ENCODE results near the gene MAD1L1. TPM values are rescaled to one million over a fixed set of nuclear protein-coding genes. Genes with fewer than 3 reads are reported as not detected.

MAD1L1 gene
- total and polyA plus RNA-seq, 2 of the 13 experiments (the other 11 are each of a cell fraction or from before 2014, with no cell fraction given) = 17.4 to 64.7 TPM

- TF ChIP-seq ASH2L (IDR thresholded peaks at IDR 0.05; ENCODE audit: insufficient read length, low read depth, low read length) (no peak), KLF9 (CRISPR knock-in tag; IDR thresholded peaks at IDR 0.05; ENCODE audit: low read depth) (no peak)
Measured at GRCh38 chr7:1866601-1867000, 366.1 kb downstream of the MAD1L1 start (continued).

GRCh38 chr7:1865571-1866255 lies 367.0 kb downstream of the MAD1L1 start:
- WGBS (ENCODE audit: low lambda C conversion rate) = 97% methylated on average over 15 of the region's 19 CpGs
- H3K27ac ChIP-seq (ENCODE audit: extremely low read length, insufficient read depth, low read length) = no peak overlapping the region
- in situ Hi-C loops (cut with HindIII; ENCODE audit: extremely low pct_ligation_motif_present, low pct_unique_long_range_greater_than_20kb) = no loop called here
- DNase-seq (ENCODE audit: low spot score) (no peak), ATAC-seq (no peak), FAIRE-seq (no peak)
- intact Hi-C loops (cut with micrococcal nuclease; ENCODE audit: unreplicated experiment) = no loop called here
- no peaks in the 10 kb centered on the region for H3K36me3 ChIP-seq (replicated peaks in 1 of 2; ENCODE audit: control insufficient read depth in 1 of 2, insufficient read depth in 2 of 2, low read length in 2 of 2)
- ChIA-PET POLR2A (no interaction called here), CTCF (ENCODE audit: low intra/inter-chr PET ratio, low total read pairs) (no interaction called here)
- H3K4me2 ChIP-seq (ENCODE audit: low read depth, low read length) = no peak overlapping the region
- TF ChIP-seq CBX5 (CRISPR knock-in tag; IDR thresholded peaks at IDR 0.05; ENCODE audit: borderline replicate concordance) = no peak
- no peak for TF ChIP-seq KDM5B (CRISPR knock-in tag; IDR thresholded peaks at IDR 0.05; ENCODE audit: borderline replicate concordance)
- no peak for TF ChIP-seq ZMYM2 (CRISPR knock-in tag; IDR thresholded peaks at IDR 0.05)
- TF ChIP-seq, protein P1, sequence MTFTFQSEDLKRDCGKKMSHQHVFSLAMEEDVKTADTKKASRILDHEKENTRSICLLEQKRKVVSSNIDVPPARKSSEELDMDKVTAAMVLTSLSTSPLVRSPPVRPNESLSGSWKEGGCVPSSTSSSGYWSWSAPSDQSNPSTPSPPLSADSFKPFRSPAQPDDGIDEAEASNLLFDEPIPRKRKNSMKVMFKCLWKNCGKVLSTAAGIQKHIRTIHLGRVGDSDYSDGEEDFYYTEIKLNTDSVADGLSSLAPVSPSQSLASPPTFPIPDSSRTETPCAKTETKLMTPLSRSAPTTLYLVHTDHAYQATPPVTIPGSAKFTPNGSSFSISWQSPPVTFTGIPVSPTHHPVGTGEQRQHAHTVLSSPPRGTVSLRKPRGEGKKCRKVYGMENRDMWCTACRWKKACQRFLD (CRISPR knock-in tag; IDR thresholded peaks at IDR 0.05; ENCODE audit: borderline replicate concordance) = no peak
- TF ChIP-seq MBNL3 (CRISPR knock-in tag; conservative IDR thresholded peaks at IDR 0.05) = no peak
- no peak for TF ChIP-seq IKZF5 (CRISPR knock-in tag; IDR thresholded peaks at IDR 0.05)
- TF ChIP-seq FOXK1 (CRISPR knock-in tag; IDR thresholded peaks at IDR 0.05; ENCODE audit: borderline replicate concordance, low read depth) = no peak
- TF ChIP-seq CSRNP1 (CRISPR knock-in tag; IDR thresholded peaks at IDR 0.05) = no peak
- no peak for TF ChIP-seq ZNF235 (CRISPR knock-in tag; IDR thresholded peaks at IDR 0.05; ENCODE audit: borderline replicate concordance)
- TF ChIP-seq ZNF780A (CRISPR knock-in tag; IDR thresholded peaks at IDR 0.05) = no peak
- no peaks in the 10 kb centered on the region for H3K79me2 ChIP-seq (ENCODE audit: insufficient read depth, low read length)
- no peaks in the 10 kb centered on the region for H4K20me1 ChIP-seq (ENCODE audit: insufficient read depth, low read length)
- no peak overlapping the region for H3K4me3 ChIP-seq (replicated peaks in 1 of 3; ENCODE audit: insufficient read depth in 1 of 3, low read depth in 2 of 3, low read length in 3 of 3)
- no TSS peak for BruUV-seq (replicated peaks)
- H3K27me3 ChIP-seq (ENCODE audit: control insufficient read depth in 1 of 2, insufficient read depth in 2 of 2, low read length in 2 of 2) = no peaks in the 10 kb centered on the region
- peaks cover 10% of the 10 kb centered on the region for H3K4me1 ChIP-seq (ENCODE audit: insufficient read depth, low read length)
- H3K9ac ChIP-seq (ENCODE audit: insufficient read depth, low read depth, low read length) = no peak overlapping the region
- H2AFZ ChIP-seq (ENCODE audit: low read length) = no peak overlapping the region
- no peaks in the 10 kb centered on the region for H3K9me3 ChIP-seq (ENCODE audit: low read length)

Data from HepG2 (cell line).